K562 (cell line): ENCODE measurements around the gene AZGP1. TPM values are rescaled to one million over a fixed set of nuclear protein-coding genes. Genes with fewer than 3 reads are reported as not detected.
A peak's percentile ranks its signal among the peaks of the same experiment; 100 is the strongest.

Experiments used
- ETV1 ChIP-seq: fragments of 450-650 bp; conservative IDR thresholded peaks from 2 replicates; pipeline ENCODE4 v1.6.1; 2016; ENCODE audit warnings: missing genetic modification characterization, control low read depth, low read depth, missing compliant biosample characterization
- HDAC1 ChIP-seq, 2 experiments: fragments of 450-650 bp; IDR thresholded peaks; 2 replicates each; pipeline ENCODE4 v1.6.1; 2016 to 2017; ENCODE audit warnings: inconsistent platforms in 1 of 2, mild to moderate bottlenecking in 1 of 2, moderate library complexity in 1 of 2
- JUN ChIP-seq, 2 experiments: sonication (generic) in 1 of 2; formaldehyde crosslinking in 1 of 2; IDR thresholded peaks; 2 replicates each; pipeline versions ENCODE4 v1.6.1 to v1.8.0; 2012 to 2022; ENCODE audit warnings: borderline replicate concordance in 2 of 2, mild to moderate bottlenecking in 2 of 2, improper control_type of control experiment in 1 of 2, low read depth in 1 of 2, low read length in 1 of 2, missing genetic modification reagents in 1 of 2
- LARP7 ChIP-seq: fragments of 450-650 bp; IDR thresholded peaks from 2 replicates; pipeline ENCODE4 v1.6.1; 2016
- MAZ ChIP-seq, 2 experiments: fragments of 450-650 bp in 1 of 2; sonication (generic) in 1 of 2; formaldehyde crosslinking; IDR thresholded peaks in 1 of 2; conservative IDR thresholded peaks in 1 of 2; 2 replicates each; pipeline versions ENCODE4 v1.4.0 to v1.5.0; 2020; ENCODE audit warnings: mild to moderate bottlenecking in 1 of 2, missing genetic modification reagents in 1 of 2
- NELFE ChIP-seq: IDR thresholded peaks from 2 replicates; pipeline ENCODE4 v1.6.1; 2011; ENCODE audit warnings: mild to moderate bottlenecking; ENCODE audit not compliant: insufficient read depth, insufficient read length
- POLR2A ChIP-seq: fragments of 450-650 bp; conservative IDR thresholded peaks from 2 replicates; pipeline ENCODE4 v1.6.1; 2016
- RAD21 ChIP-seq, 2 experiments: fragments of 250-450 bp in 1 of 2; fragments of 450-650 bp in 1 of 2; sonication (Bioruptor Pico) in 1 of 2; formaldehyde crosslinking in 1 of 2; IDR thresholded peaks in 1 of 2; conservative IDR thresholded peaks in 1 of 2; 2 replicates each; pipeline versions ENCODE4 v1.4.0 to v1.8.0; 2020 to 2022; ENCODE audit warnings: mild to moderate bottlenecking in 2 of 2, moderate library complexity in 1 of 2
- RBM15 ChIP-seq: fragments of 200-400 bp; formaldehyde crosslinking; IDR thresholded peaks from 2 replicates; pipeline ENCODE4 v1.6.1; 2018; ENCODE audit warnings: mild to moderate bottlenecking, low read length, moderate library complexity; ENCODE audit not compliant: insufficient read depth
- RBM17 ChIP-seq: fragments of 200-400 bp; formaldehyde crosslinking; IDR thresholded peaks from 2 replicates; pipeline ENCODE4 v1.6.1; 2017; ENCODE audit warnings: low read depth, mild to moderate bottlenecking, low read length, borderline replicate concordance
- RCOR1 ChIP-seq, 2 experiments: IDR thresholded peaks; 2 replicates each; pipeline ENCODE4 v1.6.1; 2012; ENCODE audit warnings: low read depth in 2 of 2, low read length in 2 of 2, borderline replicate concordance in 1 of 2, improper control_type of control experiment in 1 of 2
- SIN3B ChIP-seq: fragments of 450-650 bp; IDR thresholded peaks from 2 replicates; pipeline ENCODE4 v1.6.1; 2017; ENCODE audit warnings: low read depth, mild to moderate bottlenecking, moderate library complexity
- SIX5 ChIP-seq, 2 experiments: IDR thresholded peaks; 2 replicates each; pipeline ENCODE4 v1.6.1; 2011; ENCODE audit warnings: low read length in 2 of 2, borderline replicate concordance in 1 of 2, low read depth in 1 of 2, mild to moderate bottlenecking in 1 of 2, moderate library complexity in 1 of 2; ENCODE audit not compliant: insufficient read depth in 1 of 2
- TAF9B ChIP-seq: fragments of 450-650 bp; IDR thresholded peaks from 2 replicates; pipeline ENCODE4 v1.6.1; 2018; ENCODE audit warnings: mild to moderate bottlenecking; ENCODE audit not compliant: partially characterized antibody
- U2AF2 ChIP-seq: fragments of 200-400 bp; formaldehyde crosslinking; optimal IDR thresholded peaks from 2 replicates; pipeline ENCODE3; 2017; ENCODE audit warnings: low read depth, mild to moderate bottlenecking, low read length
- ZNF41 ChIP-seq: fragments of 250-450 bp; sonication (Bioruptor Pico); conservative IDR thresholded peaks from 2 replicates; pipeline ENCODE4 v1.4.0; 2020; ENCODE audit warnings: mild to moderate bottlenecking
- ZNF764 ChIP-seq: fragments of 250-450 bp; sonication (Bioruptor Pico); IDR thresholded peaks from 2 replicates; pipeline ENCODE4 v1.4.0; 2020; ENCODE audit warnings: low read depth, mild to moderate bottlenecking, moderate library complexity
- ZSCAN29 ChIP-seq: fragments of 450-650 bp; IDR thresholded peaks from 2 replicates; pipeline ENCODE4 v1.6.1; 2017
- polyA plus RNA-seq, 8 experiments: library from polyadenylated mRNA; depleted of rRNA in 4 of 8; stranded (reverse) in 5 of 8; unstranded in 3 of 8; fragments of >200 nt; fragmentation: Nextera tagmentation in 2 of 8; fragmentation: Illumina TruSeq in 1 of 8; extraction: Ambion mirVana in 2 of 8; extraction: Trizol in 1 of 8; gene quantifications; 2 replicates each; pipeline versions ENCODE4 v1.2.1 to v1.2.3, GENCODE V29; 2011 to 2014; ENCODE audit warnings: inconsistent platforms in 1 of 8, missing spikeins in 1 of 8
- total RNA-seq, 7 experiments: library from RNA; depleted of rRNA in 6 of 7; stranded (reverse); fragments of >200 nt in 6 of 7; fragmentation: Illumina TruSeq in 2 of 7; extraction: Trizol in 2 of 7; gene quantifications; 2 replicates each; pipeline versions ENCODE4 v1.2.1 to v1.2.3, GENCODE V29; 2011 to 2021; ENCODE audit warnings: low replicate concordance in 1 of 7
- TF ChIP-seq, protein P1 (sequence below): fragments of 250-450 bp; sonication (Bioruptor Pico); IDR thresholded peaks from 2 replicates; pipeline ENCODE4 v1.5.0; 2020; ENCODE audit warnings: mild to moderate bottlenecking
- TF ChIP-seq, protein P2 (sequence below): IDR thresholded peaks from 2 replicates; pipeline ENCODE4 v1.6.1; 2016; ENCODE audit warnings: missing genetic modification characterization, missing compliant biosample characterization
- TF ChIP-seq, protein P3 (sequence below): fragments of 450-650 bp; formaldehyde crosslinking; IDR thresholded peaks from 2 replicates; pipeline ENCODE4 v1.4.0; 2020; ENCODE audit warnings: mild to moderate bottlenecking, moderate library complexity

AZGP1 gene
- total and polyA plus RNA-seq, 9 of the 15 experiments (the other 6 are each of a cell fraction or from before 2014, with no cell fraction given) = 0.18 to 0.53 TPM; not detected in 7

DNA sequence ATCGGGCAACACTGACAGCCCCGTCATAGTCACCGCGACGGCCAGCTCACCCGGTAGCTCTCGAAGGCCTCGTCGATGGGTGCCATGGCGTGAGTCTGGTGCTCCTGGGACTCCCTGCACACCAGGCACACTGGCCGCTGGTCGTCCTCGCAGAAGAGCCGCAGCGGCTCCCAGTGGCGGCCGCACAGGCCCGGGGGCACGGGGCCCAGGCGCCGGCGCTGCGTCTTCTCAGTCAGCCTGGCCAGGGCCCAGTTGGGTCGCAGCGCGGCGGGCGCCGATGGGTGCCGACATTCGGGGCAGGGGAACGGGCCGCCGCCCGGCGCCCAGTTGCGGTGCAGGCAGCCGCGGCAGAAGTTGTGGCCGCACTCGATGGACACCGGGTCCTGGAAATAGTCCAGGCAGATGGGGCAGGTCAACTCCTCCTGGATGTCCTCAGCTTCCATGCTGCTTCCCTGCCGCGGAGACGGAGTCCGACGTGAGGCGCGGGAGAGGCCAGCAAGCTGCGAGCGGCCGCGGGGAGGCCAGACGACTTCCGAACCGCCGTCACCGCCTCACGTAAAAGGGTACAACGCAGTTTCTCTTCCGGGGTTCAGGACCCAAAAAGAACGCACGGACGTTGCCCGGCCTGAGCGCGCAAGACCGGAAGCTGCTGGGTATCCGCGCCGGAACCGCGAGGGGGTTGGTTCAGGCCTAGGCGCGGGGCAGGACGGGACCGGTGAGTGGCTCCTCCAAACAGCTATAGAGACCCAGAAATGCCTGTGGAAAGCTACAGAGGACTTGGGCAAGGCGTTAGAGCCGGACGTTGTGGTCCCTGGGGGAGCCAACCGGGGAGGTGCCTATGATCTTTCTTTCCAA is 56.6 kb downstream of the AZGP1 start, which contains the start of gene TRIM4 (continued):
- TF ChIP-seq, protein P1, sequence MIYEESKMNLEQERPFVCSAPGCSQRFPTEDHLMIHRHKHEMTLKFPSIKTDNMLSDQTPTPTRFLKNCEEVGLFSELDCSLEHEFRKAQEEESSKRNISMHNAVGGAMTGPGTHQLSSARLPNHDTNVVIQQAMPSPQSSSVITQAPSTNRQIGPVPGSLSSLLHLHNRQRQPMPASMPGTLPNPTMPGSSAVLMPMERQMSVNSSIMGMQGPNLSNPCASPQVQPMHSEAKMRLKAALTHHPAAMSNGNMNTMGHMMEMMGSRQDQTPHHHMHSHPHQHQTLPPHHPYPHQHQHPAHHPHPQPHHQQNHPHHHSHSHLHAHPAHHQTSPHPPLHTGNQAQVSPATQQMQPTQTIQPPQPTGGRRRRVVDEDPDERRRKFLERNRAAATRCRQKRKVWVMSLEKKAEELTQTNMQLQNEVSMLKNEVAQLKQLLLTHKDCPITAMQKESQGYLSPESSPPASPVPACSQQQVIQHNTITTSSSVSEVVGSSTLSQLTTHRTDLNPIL (CRISPR knock-in tag) = no peak
- peak; percentile 71 for TF ChIP-seq TAF9B
- TF ChIP-seq POLR2A = peak; percentile 93
- TF ChIP-seq, protein P2, sequence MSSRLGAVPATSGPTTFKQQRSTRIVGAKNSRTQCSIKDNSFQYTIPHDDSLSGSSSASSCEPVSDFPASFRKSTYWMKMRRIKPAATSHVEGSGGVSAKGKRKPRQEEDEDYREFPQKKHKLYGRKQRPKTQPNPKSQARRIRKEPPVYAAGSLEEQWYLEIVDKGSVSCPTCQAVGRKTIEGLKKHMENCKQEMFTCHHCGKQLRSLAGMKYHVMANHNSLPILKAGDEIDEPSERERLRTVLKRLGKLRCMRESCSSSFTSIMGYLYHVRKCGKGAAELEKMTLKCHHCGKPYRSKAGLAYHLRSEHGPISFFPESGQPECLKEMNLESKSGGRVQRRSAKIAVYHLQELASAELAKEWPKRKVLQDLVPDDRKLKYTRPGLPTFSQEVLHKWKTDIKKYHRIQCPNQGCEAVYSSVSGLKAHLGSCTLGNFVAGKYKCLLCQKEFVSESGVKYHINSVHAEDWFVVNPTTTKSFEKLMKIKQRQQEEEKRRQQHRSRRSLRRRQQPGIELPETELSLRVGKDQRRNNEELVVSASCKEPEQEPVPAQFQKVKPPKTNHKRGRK (tag) = no peak
- TF ChIP-seq ETV1 = peak; percentile 83
- peak; percentile 79 for TF ChIP-seq SIN3B
- no peak; the same call in 1 of the 2 replicates for TF ChIP-seq ZSCAN29
- TF ChIP-seq RCOR1 (IDR thresholded peaks at IDR 0.05; ENCODE audit: borderline replicate concordance in 1 of 2, low read depth in 2 of 2, low read length in 2 of 2) = no peak; a peak in 1 of 4 replicates
- no peak for TF ChIP-seq U2AF2
- peak; percentile 55 to 82; a peak in 3 of 4 replicates for TF ChIP-seq MAZ (CRISPR knock-in tag; conservative IDR thresholded peaks at IDR 0.05 in 1 of 2, IDR thresholded peaks at IDR 0.05 in 1 of 2)
- peak in 1 of 2 experiments; percentile 84; a peak in 2 of 4 replicates for TF ChIP-seq HDAC1 (IDR thresholded peaks at IDR 0.05)
- no peak for TF ChIP-seq RBM15
- TF ChIP-seq, protein P3, sequence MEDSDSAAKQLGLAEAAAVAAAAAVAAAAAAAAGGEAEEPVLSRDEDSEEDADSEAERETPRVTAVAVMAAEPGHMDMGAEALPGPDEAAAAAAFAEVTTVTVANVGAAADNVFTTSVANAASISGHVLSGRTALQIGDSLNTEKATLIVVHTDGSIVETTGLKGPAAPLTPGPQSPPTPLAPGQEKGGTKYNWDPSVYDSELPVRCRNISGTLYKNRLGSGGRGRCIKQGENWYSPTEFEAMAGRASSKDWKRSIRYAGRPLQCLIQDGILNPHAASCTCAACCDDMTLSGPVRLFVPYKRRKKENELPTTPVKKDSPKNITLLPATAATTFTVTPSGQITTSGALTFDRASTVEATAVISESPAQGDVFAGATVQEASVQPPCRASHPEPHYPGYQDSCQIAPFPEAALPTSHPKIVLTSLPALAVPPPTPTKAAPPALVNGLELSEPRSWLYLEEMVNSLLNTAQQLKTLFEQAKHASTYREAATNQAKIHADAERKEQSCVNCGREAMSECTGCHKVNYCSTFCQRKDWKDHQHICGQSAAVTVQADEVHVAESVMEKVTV = peak; percentile 10; the same call in 1 of the 2 replicates
- 0 out of 2 replicates have a peak, but pooled peaks have one; percentile 66 for TF ChIP-seq ZNF764 (CRISPR knock-in tag)
- 0 out of 2 replicates have a peak, but pooled peaks have one; percentile 13 for TF ChIP-seq JUN (IDR thresholded peaks at IDR 0.05; ENCODE audit: borderline replicate concordance, low read depth, low read length)
- no peak for TF ChIP-seq JUN (CRISPR knock-in tag; IDR thresholded peaks at IDR 0.05; ENCODE audit: borderline replicate concordance)
- TF ChIP-seq NELFE = no peak
- peak in 1 of 2 experiments; percentile 36; a peak in 3 of 4 replicates for TF ChIP-seq RAD21 (CRISPR knock-in tag; conservative IDR thresholded peaks at IDR 0.05 in 1 of 2, IDR thresholded peaks at IDR 0.05 in 1 of 2)
- no peak for TF ChIP-seq LARP7
- TF ChIP-seq SIX5 (IDR thresholded peaks at IDR 0.05; ENCODE audit: borderline replicate concordance in 1 of 2, insufficient read depth in 1 of 2, low read depth in 1 of 2, low read length in 2 of 2) = 0 out of 4 replicates have a peak, but pooled peaks of 1 of the 2 experiments have one; percentile 21
- TF ChIP-seq ZNF41 (CRISPR knock-in tag) = no peak
- TF ChIP-seq RBM17 = no peak
